ENCODE data around the gene MRPL49. TPM values are rescaled to one million over a fixed set of nuclear protein-coding genes. Genes with fewer than 3 reads are reported as not detected.
"Not testable (repeated sequence)": the region's sequence is repeated elsewhere in the genome, so short reads cannot be mapped to it uniquely, and the experiment has no call there.

The MRPL49 gene
- polyA plus RNA-seq, 4 donors, result 56.2 to 65.2 (median 62.2) TPM

DNA sequence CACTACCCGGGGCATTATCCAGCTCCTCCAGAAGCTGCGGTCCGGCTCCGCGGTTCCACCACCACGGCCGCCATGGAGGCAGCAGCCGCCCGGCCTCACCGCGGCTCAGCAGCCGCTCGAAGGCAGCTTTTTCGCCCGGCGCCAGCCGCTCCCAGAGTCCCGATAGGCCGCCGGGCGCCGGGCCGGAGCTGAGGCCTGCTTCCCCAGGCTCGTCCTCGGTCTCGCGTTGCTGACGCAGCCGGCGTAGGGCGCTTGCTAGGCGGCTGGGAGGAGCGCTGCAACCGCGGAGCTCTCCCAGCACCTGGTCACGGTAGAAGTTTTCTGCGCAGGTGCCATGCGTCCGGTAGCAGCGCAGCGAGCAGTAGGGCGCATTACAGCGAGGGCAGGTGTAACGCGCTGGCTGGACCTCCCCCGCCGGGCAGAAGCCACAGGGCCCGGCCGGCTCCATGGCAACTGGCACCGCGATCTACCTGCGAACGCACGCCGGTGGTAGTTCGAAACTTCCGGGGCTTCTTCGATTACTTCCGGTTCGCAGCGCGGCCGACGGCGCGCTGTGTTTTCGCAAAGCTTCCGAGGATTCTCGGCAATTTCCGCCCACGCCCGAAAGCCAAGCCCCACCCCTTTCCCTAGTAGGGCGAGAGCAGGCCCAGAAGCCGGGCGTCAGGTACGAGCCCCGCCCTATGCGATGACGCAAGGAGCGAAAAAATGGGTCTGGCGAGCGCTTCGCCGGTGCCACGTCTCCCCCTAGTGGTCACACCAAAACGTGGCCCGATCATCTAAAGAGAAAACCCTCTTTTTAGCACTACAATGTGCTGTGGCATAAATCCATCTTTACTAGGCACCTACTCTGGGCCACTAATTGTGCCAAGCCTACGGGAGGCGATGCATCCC lies 4.7 kb upstream of the MRPL49 start, which contains the start of gene ZNHIT2:
Gene ZNHIT2 (minus strand): TSS at position 496 of the 891 bp plus-strand sequence. CDS start 48 bp downstream, at position 448.
- DNase-seq (ENCODE audit: low read depth in 4 of 4, low spot score in 2 of 4), result peak in 3 of 4 donors; percentile 96 to 98 (median 98)

GRCh38 chr11:65118097-65118837 lies 3.9 kb upstream of the MRPL49 start:
- DNase-seq (ENCODE audit: low read depth in 4 of 4, low spot score in 2 of 4), result no peak

GRCh38 chr11:65118891-65119669 lies 3.0 kb upstream of the MRPL49 start:
- not testable (repeated sequence) for DNase-seq (ENCODE audit: low read depth in 4 of 4, low spot score in 2 of 4)

GRCh38 chr11:65119670-65119995 lies 2.5 kb upstream of the MRPL49 start:
- no peak for DNase-seq (ENCODE audit: low read depth in 4 of 4, low spot score in 2 of 4)

- no peak for DNase-seq (ENCODE audit: low read depth in 4 of 4, low spot score in 2 of 4)
Observed at GRCh38 chr11:65120831-65121230, 1.3 kb upstream of the MRPL49 start.

- DNase-seq (ENCODE audit: low read depth in 4 of 4, low spot score in 2 of 4), result no peak
Observed at GRCh38 chr11:65121447-65121864, 665 bp upstream of the MRPL49 start.

DNA sequence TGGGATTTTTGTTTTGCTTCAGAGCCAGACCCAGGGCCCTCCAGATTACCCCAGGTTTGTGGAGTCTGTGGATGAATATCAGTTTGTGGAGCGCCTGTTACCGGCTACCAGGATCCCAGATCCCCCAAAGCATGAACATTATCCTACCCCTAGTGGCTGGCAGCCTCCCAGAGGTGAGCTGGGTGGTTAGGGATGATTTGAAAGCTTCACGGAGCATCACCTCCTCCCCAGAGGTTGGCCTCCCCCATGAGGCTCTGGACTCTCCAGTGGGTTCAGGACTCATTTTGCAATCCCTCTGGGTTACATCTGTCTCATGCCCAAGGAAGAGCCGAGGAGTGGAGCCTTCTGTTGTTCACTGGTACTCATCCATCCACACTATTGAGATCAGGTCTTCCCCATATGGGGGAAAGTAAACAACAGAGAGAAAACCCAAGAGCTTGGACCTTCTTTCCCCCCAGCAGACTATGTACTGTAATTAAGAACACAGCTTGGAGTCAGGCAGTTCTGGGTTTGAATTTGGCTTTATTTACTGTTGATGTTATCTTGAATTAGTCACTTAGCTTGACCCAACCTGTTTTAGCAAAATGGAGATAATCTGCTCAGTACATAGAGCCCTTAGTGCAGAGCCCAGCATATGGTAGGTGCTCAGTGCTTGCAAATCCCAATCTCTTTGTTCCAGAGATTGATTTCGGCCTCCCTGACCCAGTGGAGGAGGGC lies 2.5 kb downstream of the MRPL49 start:
- DNase-seq (ENCODE audit: low read depth in 4 of 4, low spot score in 2 of 4), result no peak

DNA sequence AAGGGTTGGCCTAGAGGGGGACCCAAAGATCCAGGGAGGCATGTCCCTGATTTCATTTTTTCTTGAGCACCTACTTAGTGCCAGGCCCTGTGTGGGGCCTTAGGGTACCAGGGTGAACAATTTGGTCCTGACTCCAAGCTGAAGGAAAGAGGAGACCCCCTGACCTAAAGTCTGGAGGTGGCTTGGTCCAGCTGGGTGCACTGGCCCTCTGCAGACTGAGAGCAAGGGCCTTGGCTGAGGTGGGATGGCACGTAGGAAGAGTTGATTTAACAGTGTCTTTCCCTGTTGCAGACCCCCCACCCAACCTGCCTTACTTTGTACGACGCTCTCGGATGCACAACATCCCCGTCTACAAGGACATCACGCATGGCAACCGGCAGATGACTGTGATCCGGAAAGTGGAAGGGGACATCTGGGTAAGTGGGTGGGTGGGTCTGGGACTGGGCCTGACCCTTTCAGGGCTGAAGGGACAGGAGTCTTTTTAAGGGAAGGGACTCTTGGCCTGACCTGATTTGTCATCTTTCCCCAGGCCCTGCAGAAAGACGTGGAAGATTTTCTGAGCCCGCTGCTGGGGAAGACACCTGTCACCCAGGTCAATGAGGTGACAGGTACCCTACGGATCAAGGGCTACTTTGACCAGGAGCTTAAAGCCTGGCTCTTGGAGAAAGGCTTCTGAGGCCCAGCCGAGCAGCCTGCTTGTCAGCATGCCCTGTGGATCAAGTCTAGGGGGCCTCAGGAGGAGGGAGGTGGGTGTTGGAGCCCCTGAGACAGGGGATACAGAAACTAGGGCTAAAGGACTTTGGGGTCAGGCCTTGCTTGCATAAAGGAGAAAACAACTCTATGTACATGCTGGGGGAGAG lies 3.3 kb downstream of the MRPL49 start:
- no peak for DNase-seq (ENCODE audit: low read depth in 4 of 4, low spot score in 2 of 4)

DNA sequence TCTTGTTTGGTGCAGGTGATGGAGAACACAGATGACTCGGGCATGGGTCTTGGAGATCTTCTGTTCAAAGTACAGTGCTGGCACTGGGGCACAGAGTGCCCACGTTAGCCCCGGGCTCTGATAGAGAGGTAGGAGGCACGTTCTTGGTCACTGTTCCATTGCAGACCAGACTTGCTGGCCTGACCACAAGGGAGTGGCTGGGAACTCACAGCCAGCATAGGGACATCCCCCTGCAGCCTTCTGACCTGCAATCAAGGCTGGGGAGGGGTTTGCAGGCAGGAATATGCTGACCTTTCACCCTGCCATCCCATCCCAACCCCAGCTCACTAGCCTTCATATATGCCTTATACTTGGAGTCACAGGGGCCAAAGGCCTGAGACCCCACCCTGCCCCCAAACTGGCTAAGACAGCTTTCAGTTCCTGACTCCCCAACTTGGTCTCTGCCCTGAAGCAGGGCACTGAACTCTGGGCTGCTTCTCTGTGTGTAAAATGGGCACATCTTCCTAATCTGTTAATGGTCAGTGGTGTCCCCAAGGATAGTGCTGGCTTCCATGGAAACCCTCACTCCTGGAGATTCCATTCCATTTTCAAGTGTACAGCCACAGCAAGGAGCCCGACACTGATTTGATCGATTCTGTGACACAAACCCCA lies 4.6 kb downstream of the MRPL49 start:
- DNase-seq (ENCODE audit: low read depth in 4 of 4, low spot score in 2 of 4), result no peak

DNA sequence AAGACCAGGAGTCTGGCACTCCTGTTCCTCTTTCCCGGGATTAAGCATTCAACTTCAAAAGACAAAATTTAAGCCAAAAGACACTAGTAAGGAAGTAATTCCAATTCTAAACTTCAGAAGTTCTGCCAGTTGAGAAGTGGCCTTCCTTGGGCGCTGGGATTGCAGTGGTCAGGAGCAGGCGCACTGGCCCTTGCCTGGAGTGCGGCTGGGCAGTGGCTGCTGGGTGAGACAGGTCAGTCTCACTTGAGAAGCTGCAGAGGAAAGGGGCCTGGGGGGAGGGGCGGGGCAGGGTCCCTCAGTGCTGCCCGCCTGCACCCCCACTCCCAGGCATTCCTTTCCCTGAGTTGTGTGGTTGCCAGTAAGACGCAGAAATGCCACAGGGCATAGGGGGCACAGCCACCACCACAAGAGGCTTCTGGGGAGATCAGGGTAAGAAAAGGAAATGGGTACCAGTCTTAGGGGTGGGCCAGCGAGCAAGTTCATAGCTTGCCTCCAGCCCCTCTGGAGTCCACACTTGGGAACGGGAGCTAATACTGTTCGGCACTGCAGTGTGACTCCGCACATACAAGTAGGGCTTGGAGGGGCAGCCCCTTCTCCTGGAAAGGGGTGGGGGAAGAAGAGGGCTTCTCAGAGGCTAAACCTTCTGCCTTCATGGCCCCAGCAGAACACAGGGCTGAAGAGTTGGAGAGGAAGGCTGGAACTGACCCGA lies 5.5 kb downstream of the MRPL49 start:
- no peak for DNase-seq (ENCODE audit: low read depth in 4 of 4, low spot score in 2 of 4)

DNA sequence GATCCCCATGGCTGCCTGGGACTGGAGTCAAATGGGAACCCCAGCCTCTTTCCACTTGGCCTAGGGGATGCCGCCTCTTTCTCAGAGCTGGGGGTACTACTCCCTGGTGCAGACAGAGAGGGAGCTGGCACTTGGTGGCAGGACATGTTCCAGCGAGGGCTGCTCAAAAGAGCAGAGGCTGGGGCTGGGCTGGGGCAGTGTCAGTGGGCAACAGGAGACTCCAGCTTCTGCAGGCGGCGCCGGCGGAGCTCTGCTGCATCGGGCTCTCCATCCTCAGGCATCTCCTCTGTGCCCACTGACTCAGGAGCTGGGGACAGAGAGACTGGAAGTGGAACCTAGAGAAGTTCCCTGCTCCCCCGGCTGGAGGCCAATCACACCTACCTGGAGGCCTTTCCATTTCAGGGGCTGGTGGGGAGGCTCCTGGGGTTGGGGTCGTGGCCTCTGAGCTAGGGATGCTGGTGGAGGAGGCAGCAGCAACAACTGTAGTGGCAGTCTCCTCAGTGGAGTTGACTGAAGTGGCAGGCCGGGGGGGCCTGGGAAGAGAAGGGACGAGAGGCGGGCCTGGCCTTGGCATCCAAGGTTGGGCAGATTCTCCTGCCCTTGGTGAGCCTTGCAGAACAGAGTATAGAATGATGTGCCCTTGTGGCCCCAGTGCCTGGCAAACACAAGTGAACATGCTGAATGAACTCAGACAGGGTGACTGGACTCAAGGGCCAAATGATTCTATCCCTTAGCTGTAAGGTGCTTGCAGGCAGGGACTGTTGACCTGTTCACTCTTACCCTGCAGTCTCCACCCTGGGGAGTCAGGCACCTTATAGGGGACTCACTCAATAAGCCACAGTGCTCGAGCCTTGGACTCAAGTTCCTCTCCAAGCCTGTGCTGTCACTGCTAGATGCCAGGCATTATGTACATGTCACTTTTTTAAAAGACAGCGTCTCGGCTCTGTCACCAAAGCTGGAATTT lies 6.3 kb downstream of the MRPL49 start:
- no peak for DNase-seq (ENCODE audit: low read depth in 4 of 4, low spot score in 2 of 4)

GRCh38 chr11:65129649-65130441 lies 7.7 kb downstream of the MRPL49 start:
- DNase-seq (ENCODE audit: low read depth in 4 of 4, low spot score in 2 of 4), result no peak

- no peak for DNase-seq (ENCODE audit: low read depth in 4 of 4, low spot score in 2 of 4)
Observed at GRCh38 chr11:65130631-65131416, 8.7 kb downstream of the MRPL49 start.

- no peak for DNase-seq (ENCODE audit: low read depth in 4 of 4, low spot score in 2 of 4)
Observed at GRCh38 chr11:65131417-65131776, 9.3 kb downstream of the MRPL49 start.

- no peak for DNase-seq (ENCODE audit: low read depth in 4 of 4, low spot score in 2 of 4)
Observed at GRCh38 chr11:65131895-65132237, 9.7 kb downstream of the MRPL49 start.

Data from left renal cortex interstitium (tissue), 4 donors.